Liver (tissue), 3 donors: ENCODE data around the gene MFRP.

Experiments
- ATF3 ChIP-seq: IDR thresholded peaks from 2 replicates; pipeline ENCODE4 v1.6.1; 2016; ENCODE audit warnings: antibody characterized with exemption
- CTCF ChIP-seq: fragments of 150-350 bp; IDR thresholded peaks from 2 replicates; pipeline ENCODE4 v1.5.1; 2017; ENCODE audit warnings: improper control_type of control experiment, low read depth, low read length; ENCODE audit not compliant: missing input control
- REST ChIP-seq: IDR thresholded peaks from 2 replicates; pipeline ENCODE4 v1.6.1; 2016; ENCODE audit warnings: antibody characterized with exemption, mild to moderate bottlenecking
- YY1 ChIP-seq: IDR thresholded peaks from 2 replicates; pipeline ENCODE4 v1.6.1; 2016; ENCODE audit warnings: antibody characterized with exemption, mild to moderate bottlenecking
- donor health status: healthy.
- donor health status: healthy.

GRCh38 chr11:119337581-119338317 is 8.8 kb downstream of the MFRP start:
- TF ChIP-seq CTCF (no peak), YY1 (no peak), ATF3 (no peak), REST (no peak)
